GM12891 (cell line): ENCODE data around the gene FOXN3.

Experiments used
- POLR2A ChIP-seq: IDR thresholded peaks from 2 replicates; pipeline ENCODE4 v1.6.1; 2011; ENCODE audit warnings: low read depth, low read length, control low read depth
- POLR2AphosphoS5 ChIP-seq: IDR thresholded peaks from 2 replicates; pipeline ENCODE4 v1.6.1; 2011; ENCODE audit warnings: low read depth, low read length, control low read depth
- TAF1 ChIP-seq: IDR thresholded peaks from 2 replicates; pipeline ENCODE4 v1.6.1; 2011; ENCODE audit warnings: low read depth, low read length, control low read depth

DNA sequence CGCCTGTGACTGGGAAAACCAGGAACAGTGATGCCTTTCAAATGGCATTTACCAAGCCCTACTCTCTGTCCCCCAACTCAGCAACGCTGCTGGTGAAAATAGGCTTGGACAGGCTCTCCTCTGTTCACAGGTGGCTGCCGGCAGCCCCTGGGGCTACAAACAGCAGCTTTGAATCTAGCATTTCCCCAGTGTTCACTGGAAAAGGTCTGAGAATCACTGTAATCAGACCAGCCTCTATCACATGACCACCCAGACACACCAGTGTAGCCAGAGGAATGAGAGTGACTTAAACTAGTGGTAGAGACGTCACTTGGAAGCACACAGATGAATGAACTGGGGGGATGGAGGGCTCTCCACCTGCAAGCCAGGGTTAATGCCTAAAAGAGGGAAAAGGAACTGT is 151.8 kb downstream of the FOXN3 start:
- TF ChIP-seq POLR2A (no peak), TAF1 (no peak), POLR2AphosphoS5 (no peak)
